Kidney (tissue), 14 donors: ENCODE measurements around the gene APOB. TPM values are rescaled to one million over a fixed set of nuclear protein-coding genes. Genes with fewer than 3 reads are reported as not detected.

Source experiments
- DNase-seq, 5 donors: peaks; one replicate each; pipeline ENCODE4 v3.0.0-alpha.2; 2013 to 2020
- FAIRE-seq: peaks from 2 replicates; lab custom pipeline; 2012; peaks lifted over from hg19 to GRCh38; lab: Jason Lieb, UNC
- H3K27ac ChIP-seq, 2 donors: one replicate each; pipeline ENCODE4 v1.7.0; 2013; ENCODE audit warnings: low read depth in 2 of 2, low read length in 2 of 2, inconsistent platforms in 1 of 2
- H3K27me3 ChIP-seq: one replicate; pipeline ENCODE4 v1.7.1; 2013; ENCODE audit warnings: low read length, inconsistent platforms; ENCODE audit not compliant: control insufficient read depth, insufficient read depth
- H3K36me3 ChIP-seq, 3 donors: one replicate each; pipeline versions ENCODE4 v1.7.0 to v1.7.1; 2013; ENCODE audit warnings: low read length in 3 of 3, control low read depth in 1 of 3, inconsistent platforms in 1 of 3; ENCODE audit not compliant: insufficient read depth in 3 of 3, control insufficient read depth in 2 of 3
- H3K4me1 ChIP-seq, 3 donors: one replicate each; pipeline versions ENCODE4 v1.7.0 to v1.7.1; 2013; ENCODE audit warnings: low read length in 3 of 3, inconsistent platforms in 1 of 3, low read depth in 1 of 3; ENCODE audit not compliant: control insufficient read depth in 2 of 3, insufficient read depth in 2 of 3
- H3K4me3 ChIP-seq, 3 donors: one replicate each; pipeline versions ENCODE4 v1.7.0 to v1.8.1; 2013; ENCODE audit warnings: low read length in 3 of 3, control low read depth in 1 of 3, inconsistent platforms in 1 of 3
- H3K9ac ChIP-seq, 3 donors: one replicate each; pipeline versions ENCODE4 v1.7.0 to v1.7.1; 2013; ENCODE audit warnings: low read length in 3 of 3, control low read depth in 1 of 3, inconsistent platforms in 1 of 3
- H3K9me3 ChIP-seq, 3 donors: one replicate each; pipeline versions ENCODE4 v1.7.0 to v1.7.1; 2013; ENCODE audit warnings: low read length in 3 of 3, control low read depth in 1 of 3, inconsistent platforms in 1 of 3; ENCODE audit not compliant: control insufficient read depth in 2 of 3, insufficient read depth in 1 of 3
- CTCF ChIP-seq: IDR thresholded peaks from 3 replicates; pipeline ENCODE4 v1.5.1; 2012; ENCODE audit warnings: mild to moderate bottlenecking, moderate library complexity, borderline replicate concordance; ENCODE audit not compliant: insufficient read depth; ENCODE audit errors: extremely low read depth
- intact Hi-C: fragments of 100-400 bp; cut with DNase I; formaldehyde crosslinking; loops from one replicate; pipeline ENCODE4 v1.11.1; 2022
- polyA plus RNA-seq: library from polyadenylated mRNA; stranded (reverse); fragments of 350-450 nt; fragmentation: Illumina TruSeq; extraction: RNeasy Lipid Tissue Mini Kit (QIAGEN cat#74804); gene quantifications from one replicate; pipeline ENCODE4 v1.2.3, GENCODE V29; 2014; ENCODE audit warnings: low read depth, low replicate concordance; ENCODE audit not compliant: insufficient read depth
- total RNA-seq: library from RNA; stranded (reverse); fragmentation: NEBNext Ultra II Directional; extraction: Animal tissue kit (Norgen Biotek cat#: 25700); gene quantifications from one replicate; pipeline ENCODE4 v1.2.1, GENCODE V29; 2021
- donor health status: control.
- donor health status: control.
- donor health status: control.
- donor health status: control.
- donor health status: control.
- donor health status: DM: yes; HTN: yes; CAD: no.
- donor health status: Normal renal cell carcinoma (clear cell type).

APOB gene
- total and polyA plus RNA-seq, 2 donors from 2014 or later = 0.11 to 0.57 TPM

DNA sequence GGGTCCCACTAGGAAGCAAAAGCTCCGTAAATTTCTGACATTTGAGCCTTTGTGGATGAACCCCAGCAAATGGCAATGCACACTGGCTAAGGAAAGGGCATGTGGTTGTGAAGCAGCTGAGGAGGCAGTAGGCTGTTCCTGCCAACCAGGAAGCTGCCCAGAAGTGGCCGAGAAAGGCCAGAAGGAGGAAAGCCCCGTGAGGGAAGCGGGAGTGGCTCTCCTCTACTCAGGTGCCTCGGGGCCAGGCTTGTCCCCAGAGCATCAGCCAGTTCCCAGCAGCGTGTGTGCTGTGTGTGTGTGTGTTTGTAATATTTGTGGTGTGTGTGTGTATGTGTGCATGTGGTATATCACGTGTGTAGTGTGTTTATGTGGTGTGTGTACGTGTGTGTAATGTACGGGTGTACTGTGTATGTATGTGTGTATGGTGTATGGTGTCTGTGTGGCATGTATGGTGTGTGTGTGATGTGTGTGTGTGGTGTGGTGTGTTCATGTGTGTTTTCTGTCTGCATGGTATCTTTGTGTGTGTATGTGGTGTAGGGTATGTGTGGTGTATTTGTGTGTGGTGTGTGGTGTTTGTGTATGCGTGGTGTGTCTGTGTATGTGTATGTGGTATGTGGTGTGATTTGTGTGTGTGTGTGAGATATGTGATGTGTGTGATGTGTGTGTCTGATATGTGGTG is 90.6 kb downstream of the APOB start:
- H3K27me3 ChIP-seq = no peaks in the 10 kb centered on the region
- no peak overlapping the region for H3K27ac ChIP-seq
- no peaks in the 10 kb centered on the region for H3K9me3 ChIP-seq
- H3K4me3 ChIP-seq = no peak overlapping the region
- H3K4me1 ChIP-seq = no peaks in the 10 kb centered on the region
- intact Hi-C loops = no loop called here
- TF ChIP-seq CTCF = no peak
- FAIRE-seq = no peak
- no peak for DNase-seq
- H3K36me3 ChIP-seq = no peaks in the 10 kb centered on the region
- H3K9ac ChIP-seq = no peak overlapping the region

Other genes starting within 250 kb of the APOB start
- 20.4 TPM for gene LDAH, start 221.0 kb downstream of the APOB start, total RNA-seq
- gene LDAH, start 221.0 kb downstream of the APOB start, polyA plus RNA-seq = 15.5 TPM
- 0.06 TPM for gene TDRD15, start 79.9 kb upstream of the APOB start, total RNA-seq
- not detected for gene TDRD15, start 79.9 kb upstream of the APOB start, polyA plus RNA-seq